Kidney (tissue), 14 donors: Measurements from ENCODE around the gene RANBP10. TPM values are rescaled to one million over a fixed set of nuclear protein-coding genes. Genes with fewer than 3 reads are reported as not detected.

Experiments
- DNase-seq, 5 donors: peaks; one replicate each; pipeline ENCODE4 v3.0.0-alpha.2; 2013 to 2020
- FAIRE-seq: peaks from 2 replicates; lab custom pipeline; 2012; peaks lifted over from hg19 to GRCh38; lab: Jason Lieb, UNC
- H3K27ac ChIP-seq, 2 donors: one replicate each; pipeline ENCODE4 v1.7.0; 2013; ENCODE audit warnings: low read depth in 2 of 2, low read length in 2 of 2, inconsistent platforms in 1 of 2
- H3K27me3 ChIP-seq: one replicate; pipeline ENCODE4 v1.7.1; 2013; ENCODE audit warnings: low read length, inconsistent platforms; ENCODE audit not compliant: control insufficient read depth, insufficient read depth
- H3K36me3 ChIP-seq, 3 donors: one replicate each; pipeline versions ENCODE4 v1.7.0 to v1.7.1; 2013; ENCODE audit warnings: low read length in 3 of 3, control low read depth in 1 of 3, inconsistent platforms in 1 of 3; ENCODE audit not compliant: insufficient read depth in 3 of 3, control insufficient read depth in 2 of 3
- H3K4me1 ChIP-seq, 3 donors: one replicate each; pipeline versions ENCODE4 v1.7.0 to v1.7.1; 2013; ENCODE audit warnings: low read length in 3 of 3, inconsistent platforms in 1 of 3, low read depth in 1 of 3; ENCODE audit not compliant: control insufficient read depth in 2 of 3, insufficient read depth in 2 of 3
- H3K4me3 ChIP-seq, 3 donors: one replicate each; pipeline versions ENCODE4 v1.7.0 to v1.8.1; 2013; ENCODE audit warnings: low read length in 3 of 3, control low read depth in 1 of 3, inconsistent platforms in 1 of 3
- H3K9ac ChIP-seq, 3 donors: one replicate each; pipeline versions ENCODE4 v1.7.0 to v1.7.1; 2013; ENCODE audit warnings: low read length in 3 of 3, control low read depth in 1 of 3, inconsistent platforms in 1 of 3
- H3K9me3 ChIP-seq, 3 donors: one replicate each; pipeline versions ENCODE4 v1.7.0 to v1.7.1; 2013; ENCODE audit warnings: low read length in 3 of 3, control low read depth in 1 of 3, inconsistent platforms in 1 of 3; ENCODE audit not compliant: control insufficient read depth in 2 of 3, insufficient read depth in 1 of 3
- CTCF ChIP-seq: IDR thresholded peaks from 3 replicates; pipeline ENCODE4 v1.5.1; 2012; ENCODE audit warnings: mild to moderate bottlenecking, moderate library complexity, borderline replicate concordance; ENCODE audit not compliant: insufficient read depth; ENCODE audit errors: extremely low read depth
- intact Hi-C: fragments of 100-400 bp; cut with DNase I; formaldehyde crosslinking; loops from one replicate; pipeline ENCODE4 v1.11.1; 2022
- polyA plus RNA-seq: library from polyadenylated mRNA; stranded (reverse); fragments of 350-450 nt; fragmentation: Illumina TruSeq; extraction: RNeasy Lipid Tissue Mini Kit (QIAGEN cat#74804); gene quantifications from one replicate; pipeline ENCODE4 v1.2.3, GENCODE V29; 2014; ENCODE audit warnings: low read depth, low replicate concordance; ENCODE audit not compliant: insufficient read depth
- total RNA-seq: library from RNA; stranded (reverse); fragmentation: NEBNext Ultra II Directional; extraction: Animal tissue kit (Norgen Biotek cat#: 25700); gene quantifications from one replicate; pipeline ENCODE4 v1.2.1, GENCODE V29; 2021
- donor health status: control.
- donor health status: control.
- donor health status: control.
- donor health status: control.
- donor health status: control.
- donor health status: DM: yes; HTN: yes; CAD: no.
- donor health status: Normal renal cell carcinoma (clear cell type).

RANBP10 gene
- total and polyA plus RNA-seq, 2 donors from 2014 or later: 7.0 to 22.3 TPM

DNA sequence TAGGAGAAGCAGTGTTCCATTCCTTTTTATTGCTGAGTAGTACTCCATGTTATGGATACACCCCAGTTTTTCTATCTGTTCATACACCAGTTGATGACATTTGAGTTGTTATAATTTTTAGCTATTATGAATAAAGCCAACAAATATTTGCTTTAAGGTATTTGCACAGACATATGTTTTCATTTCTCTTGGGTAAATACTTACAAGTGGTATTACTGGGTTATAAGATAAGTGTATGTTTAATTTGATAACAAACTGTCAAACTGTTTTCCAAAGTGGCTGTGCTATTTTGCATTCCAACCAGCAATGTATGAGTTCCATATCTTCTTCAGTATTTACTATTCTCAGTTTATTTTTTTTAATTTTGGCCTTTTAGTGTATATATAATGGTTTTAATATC is 59.5 kb downstream of the RANBP10 start:
- H3K4me1 ChIP-seq: no peaks in the 10 kb centered on the region
- no peaks in the 10 kb centered on the region for H3K27me3 ChIP-seq
- intact Hi-C loops: no loop called here
- H3K27ac ChIP-seq: no peak overlapping the region
- no peaks in the 10 kb centered on the region for H3K9me3 ChIP-seq
- no peak for FAIRE-seq
- no peak overlapping the region for H3K4me3 ChIP-seq
- H3K36me3 ChIP-seq: peaks cover 2 to 17% (median 16%) of the 10 kb centered on the region in 3 donors
- TF ChIP-seq CTCF: no peak
- no peak for DNase-seq
- no peak overlapping the region for H3K9ac ChIP-seq

DNA sequence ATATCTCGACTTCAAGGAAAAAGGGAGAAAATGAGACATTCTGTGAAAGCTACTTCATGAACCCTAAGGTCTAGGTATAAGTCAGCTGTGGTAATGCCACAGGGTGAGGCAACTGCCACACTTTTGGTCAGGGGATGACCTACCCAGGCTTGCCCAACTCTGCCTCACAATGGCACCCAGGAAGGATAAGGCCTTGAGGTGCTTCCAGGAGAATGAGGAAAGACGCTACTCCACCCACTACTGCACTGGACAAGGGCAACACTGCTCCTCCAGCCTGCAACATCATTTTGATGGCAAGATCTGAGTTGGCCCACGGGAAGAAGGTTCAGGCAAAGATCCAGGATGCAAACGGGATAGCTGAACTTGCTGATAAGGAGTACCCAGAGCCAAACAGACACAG is 65.2 kb downstream of the RANBP10 start:
- DNase-seq (no peak), FAIRE-seq (no peak)
- no peaks in the 10 kb centered on the region for H3K27me3 ChIP-seq
- no peaks in the 10 kb centered on the region for H3K9me3 ChIP-seq
- no peak overlapping the region for H3K9ac ChIP-seq
- no peak for TF ChIP-seq CTCF
- peaks cover 2 to 25% (median 20%) of the 10 kb centered on the region in 3 donors for H3K36me3 ChIP-seq
- no peak overlapping the region for H3K27ac ChIP-seq
- intact Hi-C loops: no loop called here
- no peaks in the 10 kb centered on the region for H3K4me1 ChIP-seq
- no peak overlapping the region for H3K4me3 ChIP-seq

DNA sequence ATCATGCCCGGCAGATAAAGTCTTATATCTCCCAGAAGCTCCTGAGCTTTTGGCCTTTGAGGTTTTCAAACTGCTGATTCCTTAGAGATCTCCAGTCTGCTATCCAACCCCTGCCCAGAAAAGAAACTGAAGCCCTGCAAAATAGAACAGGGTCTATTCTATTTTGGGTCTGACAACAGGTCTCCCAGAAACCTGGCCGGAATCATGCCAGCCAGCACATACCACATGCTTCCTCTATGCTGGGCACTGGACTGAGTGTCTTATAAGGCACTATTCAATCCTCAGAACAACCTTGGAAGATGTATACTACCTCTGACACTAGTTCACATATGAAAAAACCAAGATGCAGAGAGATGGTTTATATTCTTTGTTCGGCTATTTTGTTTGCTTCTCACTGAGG is 66.0 kb downstream of the RANBP10 start:
- no peak for FAIRE-seq
- H3K36me3 ChIP-seq: peaks cover 2 to 25% (median 20%) of the 10 kb centered on the region in 3 donors
- intact Hi-C loops: no loop called here

More for the DNA sequence above, 66.0 kb downstream of the RANBP10 start:
- Histone ChIP-seq H3K27ac (no peak overlapping the region), H3K9me3 (no peaks in the 10 kb centered on the region), H3K9ac (no peak overlapping the region), H3K27me3 (no peaks in the 10 kb centered on the region), H3K4me3 (no peak overlapping the region), H3K4me1 (no peaks in the 10 kb centered on the region)
- no peak for DNase-seq
- TF ChIP-seq CTCF: no peak
